Activated naive CD8-positive, alpha-beta T cell treated with anti-CD3 and anti-CD28 coated beads, Interleukin-2, amount 10 ng/mL, durations not matched to agents 7 days and 5 days (primary cell): Measurements from ENCODE around the gene NCOA5. TPM values are rescaled to one million over a fixed set of nuclear protein-coding genes. Genes with fewer than 3 reads are reported as not detected.
A peak's percentile ranks its signal among the peaks of the same experiment; 100 is the strongest.
"Not testable (repeated sequence)": the region's sequence is repeated elsewhere in the genome, so short reads cannot be mapped to it uniquely, and the experiment has no call there.

Experiments
- ATAC-seq: fragments of 150-1000 bp; cut with Tn5 transposase; one replicate; pipeline ENCODE4 v1.10.0; 2021; ENCODE audit warnings: low read depth, moderate library complexity
- POLR2A ChIA-PET: fragments of 350-600 bp; sonication (Branson Sonifier 250); formaldehyde crosslinking; loops from one replicate; lab custom pipeline; 2021; ENCODE audit warnings: antibody characterized with exemption; lab: Charles Lee
- DNase-seq: peaks from one replicate; pipeline ENCODE4 v3.0.0; 2021
- H3K27ac Mint-ChIP-seq: one replicate; pipeline ENCODE4 v1.8.0; 2022; ENCODE audit warnings: mild to moderate bottlenecking, mixed read lengths
- H3K27me3 Mint-ChIP-seq: one replicate; pipeline ENCODE4 v1.8.0; 2022; ENCODE audit warnings: mild to moderate bottlenecking, moderate library complexity, mixed read lengths
- H3K36me3 Mint-ChIP-seq: one replicate; pipeline ENCODE4 v1.8.0; 2021; ENCODE audit warnings: mild to moderate bottlenecking, mixed read lengths
- H3K4me1 Mint-ChIP-seq: one replicate; pipeline ENCODE4 v1.8.0; 2021; ENCODE audit warnings: mixed read lengths
- H3K4me3 Mint-ChIP-seq: one replicate; pipeline ENCODE4 v1.8.0; 2022; ENCODE audit warnings: mild to moderate bottlenecking, moderate library complexity, mixed read lengths
- H3K9me3 Mint-ChIP-seq: one replicate; pipeline ENCODE4 v1.8.0; 2021; ENCODE audit warnings: mixed read lengths
- total RNA-seq, 2 experiments: library from RNA; stranded (reverse); gene quantifications; one replicate each; pipeline ENCODE4 v1.2.3, GENCODE V29; 2021

Gene NCOA5
- total RNA-seq, 2 experiments from 2014 or later: 27.8 to 32.8 TPM

DNA sequence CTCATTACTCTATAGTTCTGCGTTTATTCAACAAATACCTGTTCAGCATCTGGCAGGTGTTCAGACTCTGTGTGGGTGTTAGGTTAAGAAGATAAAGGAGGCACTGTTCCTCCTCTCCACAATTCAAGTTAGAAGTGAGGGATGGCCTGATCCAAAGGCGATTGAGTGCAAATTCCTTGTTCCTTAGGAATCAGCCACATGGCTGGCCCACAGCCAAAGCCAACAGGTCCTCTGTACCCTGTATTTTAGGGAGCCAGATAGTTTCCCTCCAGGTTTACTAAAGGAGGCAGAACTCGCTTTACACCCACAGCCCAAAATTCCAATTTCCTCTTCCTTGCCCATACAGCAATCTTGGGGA lies 23.3 kb upstream of the NCOA5 start:
- Mint-ChIP-seq H3K4me3 (no peak overlapping the region), H3K36me3 (no peaks in the 10 kb centered on the region), H3K27me3 (peaks cover 34% of the 10 kb centered on the region), H3K27ac (no peak overlapping the region), H3K9me3 (no peaks in the 10 kb centered on the region), H3K4me1 (peaks cover 7% of the 10 kb centered on the region)
- POLR2A ChIA-PET: no interaction called here
- no peak for ATAC-seq
- no peak for DNase-seq

DNA sequence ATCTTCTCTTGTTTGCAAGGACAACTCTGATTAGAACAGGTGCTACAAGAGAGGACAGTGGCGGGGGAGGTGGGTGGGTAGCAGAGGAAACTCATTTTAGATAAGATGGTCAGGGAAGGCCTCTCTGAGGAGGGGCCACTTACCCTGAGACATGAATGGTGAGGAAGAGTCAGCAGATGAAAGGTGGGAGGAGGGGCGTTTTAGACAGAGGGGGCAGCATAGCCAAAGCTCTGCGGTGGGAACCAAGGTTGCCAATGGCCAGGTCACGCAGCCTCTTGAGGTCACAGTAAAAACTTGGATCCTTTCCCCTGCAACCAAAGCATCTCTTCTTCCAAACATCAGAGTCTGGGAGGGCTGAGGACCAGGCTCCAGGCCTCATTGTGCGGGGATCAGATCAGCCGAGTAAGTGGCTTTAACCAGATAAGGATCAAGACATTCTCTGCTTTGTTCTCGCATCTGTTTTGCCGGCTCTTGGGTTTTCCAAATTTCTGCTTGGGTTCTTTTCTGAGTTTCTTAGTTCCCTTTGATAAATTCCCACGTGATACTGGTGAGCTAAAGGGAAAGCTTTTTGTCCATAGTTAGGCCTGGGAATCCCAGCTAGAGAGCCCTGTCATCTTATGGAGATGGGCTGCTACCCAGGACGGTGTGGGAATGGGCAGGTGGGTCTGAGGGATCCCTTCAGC lies 22.8 kb upstream of the NCOA5 start:
- DNase-seq (no peak), ATAC-seq (no peak)
- H3K4me1 Mint-ChIP-seq: peaks cover 6% of the 10 kb centered on the region
- no peak overlapping the region for H3K4me3 Mint-ChIP-seq
- no peaks in the 10 kb centered on the region for H3K9me3 Mint-ChIP-seq
- POLR2A ChIA-PET: no interaction called here
- H3K27me3 Mint-ChIP-seq: peaks cover 34% of the 10 kb centered on the region
- H3K36me3 Mint-ChIP-seq: no peaks in the 10 kb centered on the region
- no peak overlapping the region for H3K27ac Mint-ChIP-seq

DNA sequence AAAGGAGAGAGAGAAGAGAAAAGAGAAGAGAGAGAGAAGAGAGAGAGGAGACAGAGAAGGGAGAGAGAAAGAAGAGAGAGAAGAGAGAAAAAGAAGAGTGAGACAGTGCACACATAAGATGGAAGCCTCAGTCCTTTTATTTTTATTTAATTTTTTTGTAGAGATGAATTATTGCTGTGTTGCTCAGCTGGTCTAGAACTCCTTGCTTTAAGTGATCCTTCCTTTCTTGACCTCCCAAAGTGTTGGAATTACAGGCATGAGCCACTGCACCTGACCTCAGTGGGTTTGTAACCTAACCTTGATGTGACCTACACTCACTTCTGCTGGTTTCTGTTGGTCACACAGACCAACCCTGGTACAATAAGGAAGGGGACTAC lies 22.1 kb upstream of the NCOA5 start:
- H3K4me3 Mint-ChIP-seq: no peak overlapping the region
- H3K36me3 Mint-ChIP-seq: no peaks in the 10 kb centered on the region
- H3K4me1 Mint-ChIP-seq: peaks cover 6% of the 10 kb centered on the region
- ATAC-seq (no peak), DNase-seq (no peak)
- no peaks in the 10 kb centered on the region for H3K9me3 Mint-ChIP-seq
- H3K27ac Mint-ChIP-seq: no peak overlapping the region
- POLR2A ChIA-PET: no interaction called here
- H3K27me3 Mint-ChIP-seq: peaks cover 38% of the 10 kb centered on the region

DNA sequence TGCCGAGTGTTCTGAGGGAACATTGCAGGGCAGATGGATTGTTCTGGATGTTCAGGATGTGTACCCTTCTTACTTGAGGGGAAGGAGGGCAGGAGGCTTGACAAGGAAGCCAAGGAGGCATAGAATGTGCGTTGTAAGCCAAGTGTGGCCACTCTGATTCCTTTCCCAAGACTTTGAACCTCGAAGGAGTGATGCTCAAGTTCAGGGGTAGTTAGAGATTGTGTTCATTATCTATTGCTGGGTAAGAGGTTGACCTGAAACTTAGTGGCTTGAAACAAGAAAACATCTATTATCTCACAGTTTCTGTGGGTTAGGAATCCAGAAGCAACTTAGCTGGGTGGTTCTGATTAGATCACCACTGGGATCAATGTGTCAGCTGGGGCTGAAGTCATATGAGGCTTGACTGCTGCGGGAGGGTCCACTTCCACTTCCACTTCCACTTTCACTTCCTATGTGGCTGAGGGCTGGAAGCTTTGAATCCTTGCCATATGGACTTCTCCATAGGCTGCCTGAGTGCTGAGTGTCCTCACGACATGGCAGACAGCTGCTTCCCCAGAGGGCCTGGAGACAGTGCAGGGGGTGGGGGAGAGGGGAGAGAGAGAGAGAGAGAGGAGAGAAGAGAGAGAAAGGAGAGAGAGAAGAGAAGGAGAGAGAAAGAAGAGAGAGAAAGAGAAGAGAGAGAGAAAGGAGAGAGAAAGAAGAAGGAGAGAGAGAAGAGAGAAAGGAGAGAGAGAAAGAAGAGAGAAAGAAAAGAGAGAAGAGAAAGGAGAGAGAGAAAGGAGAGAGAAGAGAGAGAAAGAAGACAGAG lies 21.5 kb upstream of the NCOA5 start:
- H3K27me3 Mint-ChIP-seq: peaks cover 35% of the 10 kb centered on the region
- H3K9me3 Mint-ChIP-seq: no peaks in the 10 kb centered on the region

DNA sequence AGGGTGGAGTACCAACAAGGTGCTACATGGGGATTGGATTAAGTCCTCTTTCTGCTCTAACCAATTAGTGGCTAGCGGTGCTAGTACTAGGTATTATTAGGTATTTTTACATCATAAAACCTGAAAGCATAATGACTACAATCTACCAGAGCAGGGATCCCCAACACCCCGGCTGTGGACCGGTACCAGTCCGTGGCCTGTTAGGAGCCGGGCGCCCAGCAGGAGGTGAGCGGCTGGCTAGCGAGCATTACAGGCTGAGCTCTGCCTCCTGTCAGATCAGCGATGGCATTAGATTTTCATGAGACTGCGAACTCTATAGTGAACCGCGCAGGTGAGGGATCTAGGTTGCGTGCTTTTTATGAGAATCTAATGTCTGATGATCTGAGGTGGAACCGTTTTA lies 19.2 kb upstream of the NCOA5 start:
- H3K9me3 Mint-ChIP-seq: no peaks in the 10 kb centered on the region
- H3K36me3 Mint-ChIP-seq: no peaks in the 10 kb centered on the region
- H3K27me3 Mint-ChIP-seq: peaks cover 37% of the 10 kb centered on the region
- no peak for DNase-seq
- ATAC-seq: no peak
- POLR2A ChIA-PET: no interaction called here
- H3K27ac Mint-ChIP-seq: no peak overlapping the region
- no peak overlapping the region for H3K4me3 Mint-ChIP-seq
- H3K4me1 Mint-ChIP-seq: peaks cover 6% of the 10 kb centered on the region

More for the DNA sequence above, 21.5 kb upstream of the NCOA5 start:
- no peak overlapping the region for H3K27ac Mint-ChIP-seq
- no peak for DNase-seq
- no peaks in the 10 kb centered on the region for H3K36me3 Mint-ChIP-seq
- peak; percentile 47 for ATAC-seq
- POLR2A ChIA-PET: no interaction called here
- no peak overlapping the region for H3K4me3 Mint-ChIP-seq
- H3K4me1 Mint-ChIP-seq: peaks cover 6% of the 10 kb centered on the region

DNA sequence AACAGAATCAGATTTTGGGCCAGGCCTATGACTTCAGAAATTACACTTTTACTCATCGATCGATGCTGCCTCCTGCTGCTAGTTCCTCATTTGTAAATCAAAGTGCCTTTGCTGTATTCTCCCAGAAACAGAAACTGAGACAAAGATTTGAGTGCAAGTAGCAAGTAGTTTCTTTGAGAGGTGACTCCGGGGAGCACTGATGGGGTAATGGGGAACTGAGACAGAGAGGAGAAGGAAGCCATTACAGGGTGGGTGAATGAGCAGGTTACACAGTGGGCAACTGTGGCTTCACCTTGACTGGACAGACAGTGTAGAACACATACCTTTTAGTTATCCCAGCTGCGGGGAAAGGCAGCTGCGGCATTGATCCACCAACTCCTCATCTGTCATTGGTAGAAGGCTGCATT lies 18.7 kb upstream of the NCOA5 start:
- H3K36me3 Mint-ChIP-seq: no peaks in the 10 kb centered on the region
- DNase-seq (no peak), ATAC-seq (no peak)
- POLR2A ChIA-PET: no interaction called here
- no peak overlapping the region for H3K4me3 Mint-ChIP-seq
- no peaks in the 10 kb centered on the region for H3K9me3 Mint-ChIP-seq
- H3K4me1 Mint-ChIP-seq: peaks cover 6% of the 10 kb centered on the region
- peaks cover 36% of the 10 kb centered on the region for H3K27me3 Mint-ChIP-seq
- H3K27ac Mint-ChIP-seq: no peak overlapping the region

DNA sequence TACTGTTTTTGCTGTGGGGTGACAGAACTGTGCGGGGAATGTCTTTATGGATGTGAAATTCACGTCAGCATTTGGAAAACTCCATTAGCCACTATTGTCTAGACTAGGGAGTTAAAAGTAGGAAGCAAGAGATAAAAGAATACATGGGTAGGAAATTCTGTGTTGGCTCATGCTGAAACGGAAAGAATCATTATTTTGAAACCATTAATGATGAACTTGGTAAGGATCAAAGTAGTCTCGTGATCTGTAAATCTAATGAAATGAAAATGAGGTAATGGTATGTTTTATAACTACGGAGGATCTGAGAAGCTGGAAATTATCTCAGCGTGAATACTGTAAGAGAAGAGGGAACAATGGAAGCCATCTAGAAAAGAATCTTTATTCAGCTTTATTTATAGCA lies 17.3 kb upstream of the NCOA5 start:
- ATAC-seq (no peak), DNase-seq (no peak)
- peaks cover 6% of the 10 kb centered on the region for H3K4me1 Mint-ChIP-seq
- H3K4me3 Mint-ChIP-seq: no peak overlapping the region
- POLR2A ChIA-PET: no interaction called here
- no peaks in the 10 kb centered on the region for H3K9me3 Mint-ChIP-seq
- H3K27ac Mint-ChIP-seq: no peak overlapping the region
- peaks cover 46% of the 10 kb centered on the region for H3K27me3 Mint-ChIP-seq
- no peaks in the 10 kb centered on the region for H3K36me3 Mint-ChIP-seq

DNA sequence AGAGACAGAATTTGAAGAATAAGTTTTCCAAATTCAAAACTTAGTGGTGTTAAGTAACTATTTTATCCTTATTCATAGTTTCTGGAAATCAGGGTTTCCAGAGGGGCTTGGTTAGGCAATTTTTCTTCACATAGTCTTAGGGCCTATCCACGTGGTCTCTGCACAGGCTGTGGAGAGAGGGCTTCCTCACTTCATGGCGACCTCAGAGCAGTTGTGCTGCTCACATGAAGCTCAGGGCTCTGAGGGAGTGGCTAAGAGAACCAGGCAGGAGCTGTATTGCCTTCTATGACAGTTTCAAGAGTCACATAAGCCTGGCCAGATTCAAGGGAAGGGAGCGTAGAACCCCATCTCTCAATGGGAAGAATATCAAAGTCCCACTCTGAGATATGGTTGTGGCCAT lies 14.5 kb upstream of the NCOA5 start:
- H3K4me1 Mint-ChIP-seq: peaks cover 1% of the 10 kb centered on the region
- H3K9me3 Mint-ChIP-seq: no peaks in the 10 kb centered on the region
- H3K36me3 Mint-ChIP-seq: no peaks in the 10 kb centered on the region
- POLR2A ChIA-PET: no interaction called here
- peaks cover 58% of the 10 kb centered on the region for H3K27me3 Mint-ChIP-seq
- ATAC-seq: no peak
- H3K4me3 Mint-ChIP-seq: no peak overlapping the region
- DNase-seq: no peak
- H3K27ac Mint-ChIP-seq: no peak overlapping the region

DNA sequence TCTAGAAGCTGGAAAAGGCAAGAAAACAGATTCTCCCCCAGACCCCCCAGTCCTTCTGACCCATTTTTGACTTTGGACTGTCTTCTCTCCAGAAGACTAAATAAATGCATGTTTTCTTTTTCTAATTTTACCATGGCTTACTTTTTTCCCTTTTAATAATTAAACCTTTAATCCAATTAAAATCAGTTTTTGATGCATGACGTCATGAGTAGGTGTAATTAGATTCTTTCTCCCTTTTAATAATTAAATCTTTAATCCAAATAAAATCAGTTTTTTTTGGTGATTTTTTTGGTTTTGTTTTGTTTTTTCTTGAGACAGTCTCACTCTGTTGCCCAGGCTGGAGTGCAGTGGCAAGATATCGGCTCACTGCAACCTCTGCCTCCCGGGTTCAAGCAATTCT lies 13.2 kb upstream of the NCOA5 start:
- H3K4me3 Mint-ChIP-seq: no peak overlapping the region
- H3K27ac Mint-ChIP-seq: no peak overlapping the region
- no peaks in the 10 kb centered on the region for H3K36me3 Mint-ChIP-seq
- DNase-seq (no peak), ATAC-seq (no peak)
- H3K9me3 Mint-ChIP-seq: no peaks in the 10 kb centered on the region
- peaks cover 70% of the 10 kb centered on the region for H3K27me3 Mint-ChIP-seq
- POLR2A ChIA-PET: no interaction called here
- peaks cover 1% of the 10 kb centered on the region for H3K4me1 Mint-ChIP-seq

DNA sequence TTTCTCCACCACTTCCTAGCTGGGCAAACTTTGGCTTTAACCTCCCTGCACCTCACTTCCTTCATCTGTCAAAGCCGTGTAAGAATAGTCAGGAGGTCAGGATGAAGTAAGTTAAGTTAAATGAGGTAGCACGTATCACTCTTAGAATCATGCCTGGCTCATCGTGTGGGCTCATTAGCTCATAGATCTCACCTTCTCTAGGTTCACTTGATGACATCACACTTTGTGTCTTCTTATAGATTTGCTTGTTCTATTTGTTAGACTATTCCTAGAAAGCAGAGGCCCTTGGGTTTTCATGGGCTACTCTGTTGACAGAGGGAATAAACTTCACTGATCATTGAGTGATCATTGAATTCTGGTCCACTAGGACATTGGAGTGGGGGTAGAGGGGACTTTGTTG lies 12.2 kb upstream of the NCOA5 start:
- ATAC-seq (no peak), DNase-seq (no peak)
- H3K27me3 Mint-ChIP-seq: peaks cover 72% of the 10 kb centered on the region
- H3K4me1 Mint-ChIP-seq: peaks cover 1% of the 10 kb centered on the region
- no peaks in the 10 kb centered on the region for H3K36me3 Mint-ChIP-seq
- H3K4me3 Mint-ChIP-seq: no peak overlapping the region
- no peak overlapping the region for H3K27ac Mint-ChIP-seq
- H3K9me3 Mint-ChIP-seq: no peaks in the 10 kb centered on the region
- POLR2A ChIA-PET: no interaction called here

DNA sequence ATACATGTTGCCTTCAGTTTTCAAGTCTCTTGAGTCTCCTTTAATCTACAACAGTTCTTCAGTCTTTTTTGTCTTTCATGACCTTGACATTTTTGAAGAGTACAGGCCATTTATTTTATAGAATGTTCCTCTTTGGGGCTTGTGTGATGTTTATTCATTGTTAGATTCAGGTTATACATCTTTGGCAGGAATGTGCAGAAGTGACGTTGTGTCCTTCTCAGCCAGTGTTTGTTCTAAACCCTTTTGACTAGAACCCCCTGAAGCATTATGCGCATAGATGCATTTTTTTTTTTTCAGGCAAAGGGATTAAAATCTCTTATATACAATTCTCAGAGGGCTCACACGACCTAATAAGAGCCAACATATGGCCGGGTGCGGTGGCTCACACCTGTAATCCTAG lies 11.2 kb upstream of the NCOA5 start:
- POLR2A ChIA-PET: no interaction called here
- ATAC-seq (no peak), DNase-seq (no peak)
- H3K27ac Mint-ChIP-seq: no peak overlapping the region
- H3K36me3 Mint-ChIP-seq: no peaks in the 10 kb centered on the region
- H3K27me3 Mint-ChIP-seq: peaks cover 74% of the 10 kb centered on the region
- H3K9me3 Mint-ChIP-seq: no peaks in the 10 kb centered on the region
- peaks cover 1% of the 10 kb centered on the region for H3K4me1 Mint-ChIP-seq
- no peak overlapping the region for H3K4me3 Mint-ChIP-seq

DNA sequence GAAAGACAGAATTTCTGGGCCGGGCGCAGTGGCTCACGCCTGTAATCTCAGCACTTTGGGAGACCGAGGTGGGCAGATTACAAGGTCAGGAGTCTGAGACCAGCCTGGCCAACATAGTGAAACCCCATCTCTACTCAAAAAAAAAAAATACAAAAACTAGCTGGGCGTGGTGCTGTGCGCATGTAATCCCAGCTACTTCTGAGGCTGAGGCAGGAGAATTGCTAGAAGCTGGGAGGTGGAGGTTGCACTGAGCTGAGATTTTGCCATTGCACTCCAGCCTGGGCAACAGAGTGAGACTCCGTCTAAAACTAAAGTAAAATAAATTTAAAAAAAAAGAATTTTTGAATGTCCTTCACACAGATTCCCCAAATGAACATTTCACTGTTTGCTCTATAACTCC lies 10.7 kb upstream of the NCOA5 start:
- H3K4me1 Mint-ChIP-seq, DNase-seq, H3K9me3 Mint-ChIP-seq, H3K4me3 Mint-ChIP-seq, POLR2A ChIA-PET, H3K27ac Mint-ChIP-seq, ATAC-seq, H3K36me3 Mint-ChIP-seq: not testable (repeated sequence)
- H3K27me3 Mint-ChIP-seq: peaks cover 71% of the 10 kb centered on the region

DNA sequence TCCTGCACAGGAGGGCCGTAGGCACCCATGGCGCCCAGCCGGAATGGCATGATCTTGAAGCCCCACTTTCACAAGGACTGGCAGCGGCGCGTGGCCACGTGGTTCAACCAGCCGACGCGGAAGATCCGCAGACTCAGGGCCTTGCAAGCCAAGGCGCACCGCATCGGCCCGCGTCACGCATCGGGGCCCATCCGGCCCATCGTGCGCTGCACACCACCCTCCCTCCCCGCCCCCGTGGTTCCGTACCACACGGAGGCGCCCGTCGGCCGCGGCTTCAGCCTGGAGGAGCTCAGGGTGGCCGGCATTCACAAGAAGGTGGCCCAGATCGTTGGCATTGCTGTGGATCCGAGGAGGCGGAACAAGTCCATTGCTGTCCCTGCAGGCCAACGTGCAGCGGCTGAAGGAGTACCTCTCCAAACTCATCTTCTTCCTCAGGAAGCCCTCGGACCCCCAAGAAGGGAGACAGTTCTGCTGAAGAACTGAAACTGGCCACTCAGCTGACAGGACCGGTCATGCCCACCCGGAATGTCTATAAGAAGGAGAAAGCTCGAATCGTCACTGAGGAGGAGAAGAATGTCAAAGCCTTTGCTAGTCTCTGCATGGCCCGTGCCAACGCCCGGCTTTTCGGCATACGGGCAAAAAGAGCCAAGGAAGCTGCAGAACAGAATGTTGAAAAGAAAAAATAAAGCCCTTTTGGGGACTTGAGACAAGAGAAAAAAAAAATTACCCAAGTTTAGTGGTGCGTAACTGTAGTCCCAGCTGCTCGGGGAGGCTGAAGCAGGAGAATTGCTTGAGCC lies 9.9 kb upstream of the NCOA5 start:
- no peak for ATAC-seq
- DNase-seq: no peak
- H3K4me1 Mint-ChIP-seq: peaks cover 1% of the 10 kb centered on the region
- H3K9me3 Mint-ChIP-seq: no peaks in the 10 kb centered on the region
- peaks cover 65% of the 10 kb centered on the region for H3K27me3 Mint-ChIP-seq
- H3K4me3 Mint-ChIP-seq: no peak overlapping the region
- H3K27ac Mint-ChIP-seq: no peak overlapping the region
- H3K36me3 Mint-ChIP-seq: no peaks in the 10 kb centered on the region
- POLR2A ChIA-PET: no interaction called here

DNA sequence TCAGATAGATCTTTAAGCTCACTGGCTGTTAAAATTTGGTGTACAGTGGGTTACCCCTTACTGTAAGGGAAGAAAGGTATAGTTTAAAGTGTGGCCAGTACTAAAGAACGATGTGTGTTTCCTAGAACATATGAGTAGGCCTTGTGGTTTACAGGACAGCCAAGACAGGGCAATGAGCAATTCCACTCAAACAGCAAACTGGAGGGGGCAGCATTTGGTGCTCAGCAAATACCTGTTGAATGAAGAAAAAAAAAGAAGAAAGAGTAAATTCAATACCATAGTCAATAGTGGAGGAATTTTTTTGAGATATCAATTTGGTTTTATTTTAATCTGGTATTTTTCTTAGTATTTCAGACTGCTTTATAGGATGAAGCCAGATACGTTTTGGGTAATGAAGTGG lies 3.8 kb upstream of the NCOA5 start:
- H3K9me3 Mint-ChIP-seq: no peaks in the 10 kb centered on the region
- no peaks in the 10 kb centered on the region for H3K36me3 Mint-ChIP-seq
- H3K4me3 Mint-ChIP-seq: no peak overlapping the region
- no peak overlapping the region for H3K27ac Mint-ChIP-seq
- DNase-seq (no peak), ATAC-seq (no peak)
- POLR2A ChIA-PET: no interaction called here
- H3K27me3 Mint-ChIP-seq: peaks cover 19% of the 10 kb centered on the region
- peaks cover 10% of the 10 kb centered on the region for H3K4me1 Mint-ChIP-seq
